NCI-H2171 treated with DMSO at 0.1 percent for 48 hours (cell line): ENCODE measurements around the gene PPFIBP1.
"Not testable (repeated sequence)": the region's sequence is repeated elsewhere in the genome, so short reads cannot be mapped to it uniquely, and the experiment has no call there.

ENCODE experiments used
- DNase-seq: peaks from one replicate; lab custom pipeline; 2025; lab: John Stamatoyannopoulos, UW

PPFIBP1 gene

GRCh38 chr12:27593266-27593665, 69.3 kb downstream of the PPFIBP1 start:
- no peak for DNase-seq

GRCh38 chr12:27595231-27595642, 71.2 kb downstream of the PPFIBP1 start:
- DNase-seq, result no peak

- not testable (repeated sequence) for DNase-seq
Measured at GRCh38 chr12:27598866-27599265, 74.9 kb downstream of the PPFIBP1 start.

- DNase-seq, result not testable (repeated sequence)
Measured at GRCh38 chr12:27601056-27601828, 77.2 kb downstream of the PPFIBP1 start.

GRCh38 chr12:27602516-27602915, 78.5 kb downstream of the PPFIBP1 start:
- DNase-seq, result no peak

GRCh38 chr12:27604431-27604830, 80.4 kb downstream of the PPFIBP1 start:
- DNase-seq, result no peak

- DNase-seq, result no peak
Measured at GRCh38 chr12:27606986-27607385, 83.0 kb downstream of the PPFIBP1 start.

- DNase-seq, result no peak
Measured at GRCh38 chr12:27607591-27607990, 83.6 kb downstream of the PPFIBP1 start.

GRCh38 chr12:27608890-27609289, 84.9 kb downstream of the PPFIBP1 start:
- DNase-seq, result no peak

- DNase-seq, result no peak
Measured at GRCh38 chr12:27610374-27610773, 86.4 kb downstream of the PPFIBP1 start.

- DNase-seq, result no peak
Measured at GRCh38 chr12:27614386-27614785, 90.4 kb downstream of the PPFIBP1 start.

GRCh38 chr12:27614866-27615265, 90.9 kb downstream of the PPFIBP1 start:
- DNase-seq, result no peak

GRCh38 chr12:27615331-27615891, 91.4 kb downstream of the PPFIBP1 start:
- DNase-seq, result no peak

GRCh38 chr12:27616356-27617142, 92.5 kb downstream of the PPFIBP1 start:
- no peak for DNase-seq

- no peak for DNase-seq
Measured at GRCh38 chr12:27618836-27619235, 94.8 kb downstream of the PPFIBP1 start.

- no peak for DNase-seq
Measured at GRCh38 chr12:27619308-27619707, 95.3 kb downstream of the PPFIBP1 start.

GRCh38 chr12:27620121-27620520, 96.1 kb downstream of the PPFIBP1 start:
- DNase-seq, result no peak

- no peak for DNase-seq
Measured at GRCh38 chr12:27622436-27623195, 98.6 kb downstream of the PPFIBP1 start.

- DNase-seq, result no peak
Measured at GRCh38 chr12:27623645-27624044, 99.6 kb downstream of the PPFIBP1 start.

GRCh38 chr12:27624586-27624985, 100.6 kb downstream of the PPFIBP1 start:
- DNase-seq, result no peak

GRCh38 chr12:27627123-27627852, 103.3 kb downstream of the PPFIBP1 start:
- no peak for DNase-seq
